Glutamatergic neuron (in vitro differentiated cells): ENCODE measurements around the gene CAMTA1. TPM values are rescaled to one million over a fixed set of nuclear protein-coding genes. Genes with fewer than 3 reads are reported as not detected.
"Not testable (repeated sequence)": the region's sequence is repeated elsewhere in the genome, so short reads cannot be mapped to it uniquely, and the experiment has no call there.

Experiments
- DNase-seq: peaks from one replicate; pipeline ENCODE4 v3.0.0; 2022
- H3K27ac Mint-ChIP-seq: one replicate; pipeline ENCODE4 v1.8.0; 2020; ENCODE audit warnings: mild to moderate bottlenecking, mixed read lengths, inconsistent platforms; ENCODE audit not compliant: unreplicated experiment
- H3K27me3 Mint-ChIP-seq: one replicate; pipeline ENCODE4 v1.8.0; 2020; ENCODE audit warnings: mild to moderate bottlenecking, moderate library complexity, mixed read lengths, inconsistent platforms; ENCODE audit not compliant: unreplicated experiment
- H3K36me3 Mint-ChIP-seq: one replicate; pipeline ENCODE4 v1.8.0; 2020; ENCODE audit warnings: mild to moderate bottlenecking, mixed read lengths, inconsistent platforms; ENCODE audit not compliant: unreplicated experiment
- H3K4me1 Mint-ChIP-seq: one replicate; pipeline ENCODE4 v1.8.0; 2020; ENCODE audit warnings: mild to moderate bottlenecking, low read depth, mixed read lengths, inconsistent platforms; ENCODE audit not compliant: unreplicated experiment
- H3K4me3 Mint-ChIP-seq: one replicate; pipeline ENCODE4 v1.8.0; 2020; ENCODE audit warnings: mild to moderate bottlenecking, mixed read lengths, inconsistent platforms; ENCODE audit not compliant: unreplicated experiment
- H3K9me3 Mint-ChIP-seq: one replicate; pipeline ENCODE4 v1.8.0; 2020; ENCODE audit warnings: mild to moderate bottlenecking, moderate library complexity, mixed read lengths, inconsistent platforms; ENCODE audit not compliant: unreplicated experiment
- total RNA-seq: library from RNA; stranded (reverse); fragmentation: NEBNext Ultra II Directional; extraction: Animal tissue kit (Norgen Biotek cat#: 25700); gene quantifications from one replicate; pipeline ENCODE4 v1.2.1, GENCODE V29; 2021; ENCODE audit not compliant: unreplicated experiment
- TF ChIP-seq, protein P1 (sequence below): fragments of 200-600 bp; sonication (generic); IDR thresholded peaks from one replicate; pipeline ENCODE4 v1.5.0; 2021; ENCODE audit not compliant: partially characterized antibody, unreplicated experiment

CAMTA1 gene
- total RNA-seq, 1 donor from 2014 or later = 77.2 TPM

DNA sequence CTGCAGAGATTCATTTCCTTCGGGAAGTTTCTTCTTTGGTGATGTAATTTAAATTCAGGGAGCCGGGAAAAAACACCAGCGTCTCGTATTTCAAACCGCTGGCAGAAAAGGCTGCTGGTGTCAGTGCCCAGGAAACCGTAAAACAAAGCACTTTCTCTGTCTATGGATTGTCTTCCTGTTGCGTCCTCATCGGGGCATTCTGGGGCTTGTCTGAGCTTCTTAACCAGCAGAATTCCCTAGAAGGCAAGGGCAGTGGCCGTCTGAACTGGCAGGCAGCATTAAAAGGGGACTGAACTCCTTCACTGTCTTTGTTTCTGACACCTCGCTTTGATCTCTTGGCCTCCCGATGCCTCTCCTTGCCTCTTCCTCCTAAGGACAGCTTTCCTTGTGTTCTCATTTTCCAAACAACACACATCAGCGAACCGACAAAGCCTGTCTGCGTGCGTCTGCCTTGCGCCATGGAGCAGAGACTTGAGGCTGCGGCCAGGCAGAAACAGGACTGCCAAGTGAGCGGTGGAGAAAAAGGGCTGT lies 594.3 kb downstream of the CAMTA1 start:
- H3K4me1 Mint-ChIP-seq = peaks cover 4% of the 10 kb centered on the region
- H3K36me3 Mint-ChIP-seq = no peaks in the 10 kb centered on the region
- TF ChIP-seq, protein P1, sequence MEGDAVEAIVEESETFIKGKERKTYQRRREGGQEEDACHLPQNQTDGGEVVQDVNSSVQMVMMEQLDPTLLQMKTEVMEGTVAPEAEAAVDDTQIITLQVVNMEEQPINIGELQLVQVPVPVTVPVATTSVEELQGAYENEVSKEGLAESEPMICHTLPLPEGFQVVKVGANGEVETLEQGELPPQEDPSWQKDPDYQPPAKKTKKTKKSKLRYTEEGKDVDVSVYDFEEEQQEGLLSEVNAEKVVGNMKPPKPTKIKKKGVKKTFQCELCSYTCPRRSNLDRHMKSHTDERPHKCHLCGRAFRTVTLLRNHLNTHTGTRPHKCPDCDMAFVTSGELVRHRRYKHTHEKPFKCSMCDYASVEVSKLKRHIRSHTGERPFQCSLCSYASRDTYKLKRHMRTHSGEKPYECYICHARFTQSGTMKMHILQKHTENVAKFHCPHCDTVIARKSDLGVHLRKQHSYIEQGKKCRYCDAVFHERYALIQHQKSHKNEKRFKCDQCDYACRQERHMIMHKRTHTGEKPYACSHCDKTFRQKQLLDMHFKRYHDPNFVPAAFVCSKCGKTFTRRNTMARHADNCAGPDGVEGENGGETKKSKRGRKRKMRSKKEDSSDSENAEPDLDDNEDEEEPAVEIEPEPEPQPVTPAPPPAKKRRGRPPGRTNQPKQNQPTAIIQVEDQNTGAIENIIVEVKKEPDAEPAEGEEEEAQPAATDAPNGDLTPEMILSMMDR = no peak
- H3K27me3 Mint-ChIP-seq = no peaks in the 10 kb centered on the region
- no peak for DNase-seq
- no peaks in the 10 kb centered on the region for H3K9me3 Mint-ChIP-seq
- peak overlapping the region; percentile 50 for H3K4me3 Mint-ChIP-seq
- peak overlapping the region; percentile 83 for H3K27ac Mint-ChIP-seq

DNA sequence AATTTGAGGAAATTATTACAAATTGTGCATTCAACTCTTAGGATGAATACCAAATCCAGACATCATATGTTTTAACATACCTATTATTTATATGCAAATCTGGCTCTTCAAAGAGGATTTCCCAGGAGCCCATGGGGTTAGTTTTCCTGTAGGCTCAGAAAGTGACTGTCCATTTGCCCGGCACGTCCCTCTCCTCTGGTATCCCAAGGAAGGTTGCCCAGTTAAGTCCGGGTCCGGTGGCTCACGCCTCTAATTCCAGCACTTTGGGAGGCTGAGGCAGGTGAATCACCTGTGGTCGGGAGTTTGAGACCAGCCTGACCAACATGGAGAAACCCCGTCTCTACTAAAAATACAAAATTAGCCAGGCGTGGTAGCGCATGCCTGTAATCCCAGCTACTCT lies 594.8 kb downstream of the CAMTA1 start:
- H3K27me3 Mint-ChIP-seq, H3K4me1 Mint-ChIP-seq, H3K9me3 Mint-ChIP-seq, H3K27ac Mint-ChIP-seq, DNase-seq, H3K36me3 Mint-ChIP-seq, H3K4me3 Mint-ChIP-seq: not testable (repeated sequence)

DNA sequence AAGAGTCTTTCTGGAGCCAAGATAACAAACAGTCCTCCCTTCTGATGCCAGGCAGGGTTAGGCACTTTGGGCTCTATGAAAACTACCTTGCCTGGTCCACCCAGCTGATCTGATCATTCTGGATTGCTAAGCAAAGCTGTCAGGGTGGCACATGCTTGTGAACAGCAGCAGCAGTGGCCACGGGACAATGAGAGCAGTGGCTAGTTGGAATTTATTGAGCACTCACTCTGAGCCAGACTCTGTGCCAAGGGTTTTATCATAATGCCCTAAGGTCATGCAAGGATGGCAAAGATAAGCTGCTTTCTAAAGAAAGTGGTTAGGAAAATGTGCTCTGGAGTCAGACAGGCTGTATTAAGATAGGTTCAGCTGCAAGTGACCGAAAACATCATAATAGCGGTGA lies 595.5 kb downstream of the CAMTA1 start:
- H3K36me3 Mint-ChIP-seq = no peaks in the 10 kb centered on the region
- TF ChIP-seq, protein P1 = no peak
- no peak for DNase-seq
- no peaks in the 10 kb centered on the region for H3K27me3 Mint-ChIP-seq
- no peaks in the 10 kb centered on the region for H3K9me3 Mint-ChIP-seq
- H3K27ac Mint-ChIP-seq = no peak overlapping the region
- no peak overlapping the region for H3K4me3 Mint-ChIP-seq
- peaks cover 8% of the 10 kb centered on the region for H3K4me1 Mint-ChIP-seq

DNA sequence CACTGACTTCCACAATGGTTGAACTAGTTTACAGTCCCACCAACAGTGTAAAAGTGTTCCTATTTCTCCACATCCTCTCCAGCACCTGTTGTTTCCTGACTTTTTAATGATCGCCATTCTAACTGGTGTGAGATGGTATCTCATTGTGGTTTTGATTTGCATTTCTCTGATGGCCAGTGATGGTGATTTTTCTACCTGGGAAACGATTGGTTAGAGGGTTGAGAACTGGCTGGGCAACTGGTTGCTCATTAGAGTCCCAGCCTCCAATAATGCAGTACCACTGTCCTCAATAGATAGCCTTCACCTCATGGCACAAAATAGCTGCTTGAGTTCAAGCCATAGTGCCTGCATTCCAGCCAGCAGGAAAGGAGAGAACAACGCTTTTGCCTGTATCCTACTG lies 596.5 kb downstream of the CAMTA1 start:
- not testable (repeated sequence) for H3K36me3 Mint-ChIP-seq, H3K4me3 Mint-ChIP-seq, H3K27ac Mint-ChIP-seq, H3K9me3 Mint-ChIP-seq, H3K27me3 Mint-ChIP-seq, DNase-seq
- H3K4me1 Mint-ChIP-seq = peaks cover 16% of the 10 kb centered on the region

DNA sequence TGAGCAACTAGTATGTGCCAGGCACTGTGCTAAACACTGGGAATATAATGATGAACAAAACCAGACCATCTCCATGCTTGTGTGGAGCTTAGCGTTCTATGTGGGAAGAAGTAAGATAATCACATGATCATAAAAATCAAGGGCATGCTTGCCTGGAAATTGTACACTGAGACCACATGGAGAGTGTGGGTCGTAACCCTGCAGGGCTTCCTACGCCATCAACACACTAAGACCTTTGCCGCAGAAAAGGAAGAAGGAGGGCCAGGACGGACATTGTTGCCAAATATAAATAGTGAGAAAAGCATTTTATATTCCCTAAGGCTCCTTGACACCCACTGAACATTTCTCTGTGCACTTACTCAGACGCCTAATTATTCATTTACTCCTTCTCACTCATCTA lies 597.7 kb downstream of the CAMTA1 start:
- Mint-ChIP-seq H3K4me1 (peaks cover 24% of the 10 kb centered on the region), H3K36me3 (no peaks in the 10 kb centered on the region), H3K27me3 (peaks cover 8% of the 10 kb centered on the region), H3K9me3 (peaks cover 9% of the 10 kb centered on the region), H3K27ac (no peak overlapping the region), H3K4me3 (no peak overlapping the region)
- DNase-seq = no peak
- TF ChIP-seq, protein P1 = no peak

DNA sequence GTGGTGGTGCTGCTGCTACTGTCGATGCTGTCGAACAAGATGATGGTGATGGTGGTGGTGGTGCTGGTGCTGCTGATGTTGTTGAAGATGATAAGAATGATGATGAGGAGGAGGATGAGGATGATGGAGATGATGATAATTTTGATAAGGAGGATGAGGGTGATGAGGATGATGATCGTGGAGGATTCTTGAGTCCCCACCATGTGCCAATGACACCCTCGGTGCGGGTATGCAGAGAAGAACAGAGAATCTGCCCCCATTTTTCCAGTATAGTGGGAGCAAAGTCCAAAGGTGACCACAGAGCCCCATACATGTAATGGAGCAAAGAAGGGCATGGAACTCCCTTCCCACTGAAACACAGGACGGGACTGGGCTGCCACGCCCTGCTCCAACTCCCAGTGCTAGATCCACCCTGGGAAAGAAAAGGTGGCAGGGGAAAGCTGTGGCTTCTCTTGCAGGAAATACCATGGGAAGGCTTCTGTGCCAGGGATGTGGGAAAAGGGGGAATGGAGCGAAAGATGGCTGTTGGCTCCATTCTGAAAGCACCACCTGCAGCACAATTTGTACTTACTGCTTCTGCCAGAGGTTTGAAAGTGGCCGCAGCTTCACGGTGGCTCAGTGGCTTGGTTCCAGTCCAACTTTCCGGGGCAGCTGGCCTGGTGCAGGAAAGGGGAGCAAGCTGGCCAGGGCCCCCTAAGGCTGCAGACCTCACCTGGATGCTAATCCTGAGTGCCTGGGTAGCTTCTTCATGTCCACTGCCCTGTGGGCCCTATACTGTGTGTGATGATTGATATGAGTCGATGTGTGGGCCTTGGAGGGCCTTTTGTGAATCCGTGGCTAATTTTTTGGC lies 598.6 kb downstream of the CAMTA1 start:
- Mint-ChIP-seq H3K4me3 (no peak overlapping the region), H3K36me3 (no peaks in the 10 kb centered on the region), H3K27ac (no peak overlapping the region), H3K9me3 (peaks cover 9% of the 10 kb centered on the region), H3K27me3 (peaks cover 8% of the 10 kb centered on the region), H3K4me1 (peaks cover 24% of the 10 kb centered on the region)
- no peak for DNase-seq
- TF ChIP-seq, protein P1 = no peak
